SU-DHL-6 (cell line): Measurements from ENCODE around the gene NME3.

Source experiments
- H2AFZ ChIP-seq: fragments of 200-600 bp; sonication (generic); 2 replicates; pipeline ENCODE4 v1.6.1; 2014; ENCODE audit warnings: low read depth, mild to moderate bottlenecking, moderate library complexity, mixed read lengths, antibody characterized with exemption, low read length; ENCODE audit not compliant: severe bottlenecking
- H3F3A ChIP-seq: fragments of 200-600 bp; shearing (Covaris generic); 2 replicates; pipeline ENCODE4 v1.6.0; 2016; ENCODE audit warnings: antibody characterized with exemption, mild to moderate bottlenecking; ENCODE audit not compliant: insufficient read depth
- H3K27ac ChIP-seq: fragments of 200-600 bp; sonication (generic); 2 replicates; pipeline ENCODE4 v1.5.1; 2016; ENCODE audit warnings: low read depth, mild to moderate bottlenecking, low read length, moderate library complexity, mixed read lengths
- H3K27me3 ChIP-seq: fragments of 200-600 bp; sonication (generic), shearing (Covaris generic); 2 replicates; pipeline ENCODE4 v1.6.0; 2014; ENCODE audit warnings: mild to moderate bottlenecking, low read length
- H3K36me3 ChIP-seq: fragments of 200-600 bp; sonication (generic); 2 replicates; pipeline ENCODE4 v1.6.1; 2014; ENCODE audit warnings: mild to moderate bottlenecking, low read length, mixed read lengths
- H3K4me2 ChIP-seq: fragments of 300-600, 200-600 bp; shearing (Covaris generic), sonication (generic); 2 replicates; pipeline ENCODE4 v1.6.0; 2014; ENCODE audit warnings: low read length, low read depth, mild to moderate bottlenecking; ENCODE audit not compliant: poor library complexity, severe bottlenecking
- H3K4me3 ChIP-seq: fragments of 200-600 bp; sonication (generic); 2 replicates; pipeline ENCODE4 v1.5.1; 2014; ENCODE audit warnings: antibody characterized with exemption, low read length, mild to moderate bottlenecking, mixed read lengths; ENCODE audit not compliant: insufficient read depth, poor library complexity, severe bottlenecking
- H3K79me2 ChIP-seq: fragments of 200-600 bp; sonication (generic); 2 replicates; pipeline ENCODE4 v1.6.1; 2014; ENCODE audit warnings: mild to moderate bottlenecking, low read length, moderate library complexity; ENCODE audit not compliant: insufficient read depth
- H3K9ac ChIP-seq: fragments of 200-600 bp; sonication (generic); 2 replicates; pipeline ENCODE4 v1.7.0; 2014; ENCODE audit warnings: mild to moderate bottlenecking, low read length
- H3K9me2 ChIP-seq: fragments of 200-600 bp; sonication (generic); replicated peaks from 2 replicates; pipeline ENCODE4 v1.6.1; 2014; ENCODE audit warnings: low read length; ENCODE audit not compliant: insufficient read depth
- H3K9me3 ChIP-seq: fragments of 200-600 bp; sonication (generic); 2 replicates; pipeline ENCODE4 v1.6.1; 2014; ENCODE audit warnings: low read length, mixed read lengths; ENCODE audit not compliant: insufficient read depth
- H4K20me1 ChIP-seq: fragments of 200-600 bp; sonication (generic); 2 replicates; pipeline ENCODE4 v1.6.1; 2014; ENCODE audit warnings: low read depth, mild to moderate bottlenecking, antibody characterized with exemption, low read length, moderate library complexity, mixed read lengths
- CTCF ChIP-seq: fragments of 200-600 bp; sonication (generic); IDR thresholded peaks from one replicate; pipeline ENCODE4 v1.5.1; 2017; ENCODE audit warnings: antibody characterized with exemption, mild to moderate bottlenecking, low read length, moderate library complexity; ENCODE audit not compliant: insufficient read depth, poor library complexity, severe bottlenecking
- EZH2phosphoT487 ChIP-seq: fragments of 200-600 bp; sonication (generic), shearing (Covaris generic); conservative IDR thresholded peaks from 2 replicates; pipeline ENCODE4 v1.6.1; 2018; ENCODE audit warnings: mild to moderate bottlenecking, antibody characterized with exemption, low read length, moderate library complexity, mixed read lengths

Gene NME3

GRCh38 chr16:1766701-1767100 is 4.6 kb downstream of the NME3 start:
- Histone ChIP-seq H4K20me1 (no peaks in the 10 kb centered on the region), H3K27me3 (no peaks in the 10 kb centered on the region), H3K9ac (no peak overlapping the region), H3K79me2 (no peaks in the 10 kb centered on the region), H3K9me3 (no peaks in the 10 kb centered on the region), H3K4me2 (no peak overlapping the region), H3K36me3 (no peaks in the 10 kb centered on the region), H3F3A (0 out of 2 replicates have a peak, but pooled peaks cover 7% of the 10 kb centered on the region), H2AFZ (no peak overlapping the region), H3K9me2 (no peaks in the 10 kb centered on the region), H3K27ac (no peak overlapping the region), H3K4me3 (no peak overlapping the region)
- no peak for TF ChIP-seq EZH2phosphoT487
- TF ChIP-seq CTCF = no peak

- TF ChIP-seq CTCF (no peak), EZH2phosphoT487 (no peak)
Observed at GRCh38 chr16:1766231-1766630, 5.1 kb downstream of the NME3 start.

GRCh38 chr16:1765826-1766225 is 5.5 kb downstream of the NME3 start:
- Histone ChIP-seq H3K4me3 (no peak overlapping the region), H3F3A (0 out of 2 replicates have a peak, but pooled peaks cover 7% of the 10 kb centered on the region), H3K4me2 (no peak overlapping the region), H4K20me1 (no peaks in the 10 kb centered on the region), H3K9ac (no peak overlapping the region), H3K79me2 (no peaks in the 10 kb centered on the region), H3K36me3 (no peaks in the 10 kb centered on the region), H3K9me2 (no peaks in the 10 kb centered on the region), H3K9me3 (no peaks in the 10 kb centered on the region), H3K27ac (no peak overlapping the region), H2AFZ (no peak overlapping the region), H3K27me3 (no peaks in the 10 kb centered on the region)
- TF ChIP-seq CTCF (no peak), EZH2phosphoT487 (no peak)

More at GRCh38 chr16:1766231-1766630, 5.1 kb downstream of the NME3 start:
- Histone ChIP-seq H2AFZ (no peak overlapping the region), H3K27ac (no peak overlapping the region), H3K9me2 (no peaks in the 10 kb centered on the region), H3K79me2 (no peaks in the 10 kb centered on the region), H3K27me3 (no peaks in the 10 kb centered on the region), H3K4me3 (no peak overlapping the region), H4K20me1 (no peaks in the 10 kb centered on the region), H3K9me3 (no peaks in the 10 kb centered on the region), H3K9ac (no peak overlapping the region), H3K36me3 (no peaks in the 10 kb centered on the region), H3K4me2 (no peak overlapping the region), H3F3A (0 out of 2 replicates have a peak, but pooled peaks cover 7% of the 10 kb centered on the region)
